ENCODE data around the gene NTPCR. TPM values are rescaled to one million over a fixed set of nuclear protein-coding genes. Genes with fewer than 3 reads are reported as not detected.

Gene NTPCR
- total and polyA plus RNA-seq, 4 donors = 30.8 to 51.6 (median 39.4) TPM

DNA sequence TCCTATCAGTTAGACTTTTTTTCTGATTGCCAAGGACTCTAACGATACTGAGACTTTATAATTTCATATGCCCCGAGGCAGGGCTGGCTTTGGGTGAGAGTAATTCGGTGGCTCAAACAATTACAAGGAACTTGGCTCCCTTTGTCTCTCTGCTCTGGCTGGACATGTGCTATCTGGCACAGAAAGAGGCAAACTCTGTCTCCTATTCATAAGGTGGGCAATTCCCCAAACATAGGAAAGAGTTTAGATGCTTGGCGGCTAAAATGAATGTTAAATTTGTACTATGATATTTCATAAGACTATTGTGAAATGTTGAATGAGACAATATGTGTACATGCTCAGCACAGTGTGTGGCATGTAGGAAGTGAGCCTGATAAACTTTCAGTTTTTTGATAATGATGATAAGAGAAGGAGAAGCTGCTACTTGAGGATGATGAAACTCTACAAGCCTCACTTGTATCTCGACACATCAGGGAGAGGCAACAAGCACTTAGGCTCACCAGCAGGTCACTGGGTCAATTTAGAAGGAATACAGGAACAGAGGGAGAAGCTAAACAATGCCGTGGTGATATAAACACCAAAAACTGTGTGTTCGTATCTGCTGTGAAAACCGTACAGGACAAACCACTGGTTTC, 12.6 kb upstream of the NTPCR start:
- no peak for ATAC-seq (ENCODE audit: insufficient read depth, low FRiP score)
- H3K27ac ChIP-seq (ENCODE audit: low read depth in 1 of 2, low read length in 1 of 2) = no peak overlapping the region
- no peaks in the 10 kb centered on the region for H3K36me3 ChIP-seq (ENCODE audit: control insufficient read depth in 4 of 4, insufficient read depth in 4 of 4, low read length in 4 of 4)
- H3K4me3 ChIP-seq = no peak overlapping the region
- 28 to 35% methylated on average over 8 of the region's 8 CpGs for WGBS, 2 donors
- H3K27me3 ChIP-seq (ENCODE audit: control insufficient read depth in 3 of 3, insufficient read depth in 3 of 3, low read length in 2 of 3) = no peaks in the 10 kb centered on the region
- peak in 2 of 3 donors; percentile 46 to 57 for DNase-seq
- H3K9ac ChIP-seq (ENCODE audit: insufficient read depth in 1 of 2, low read length in 2 of 2) = no peak overlapping the region
- H3K9me3 ChIP-seq (ENCODE audit: control insufficient read depth in 4 of 4, insufficient read depth in 3 of 4, low read length in 3 of 4) = peaks cover 0 to 2% (median 0%) of the 10 kb centered on the region in 4 donors
- TF ChIP-seq, protein P1, sequence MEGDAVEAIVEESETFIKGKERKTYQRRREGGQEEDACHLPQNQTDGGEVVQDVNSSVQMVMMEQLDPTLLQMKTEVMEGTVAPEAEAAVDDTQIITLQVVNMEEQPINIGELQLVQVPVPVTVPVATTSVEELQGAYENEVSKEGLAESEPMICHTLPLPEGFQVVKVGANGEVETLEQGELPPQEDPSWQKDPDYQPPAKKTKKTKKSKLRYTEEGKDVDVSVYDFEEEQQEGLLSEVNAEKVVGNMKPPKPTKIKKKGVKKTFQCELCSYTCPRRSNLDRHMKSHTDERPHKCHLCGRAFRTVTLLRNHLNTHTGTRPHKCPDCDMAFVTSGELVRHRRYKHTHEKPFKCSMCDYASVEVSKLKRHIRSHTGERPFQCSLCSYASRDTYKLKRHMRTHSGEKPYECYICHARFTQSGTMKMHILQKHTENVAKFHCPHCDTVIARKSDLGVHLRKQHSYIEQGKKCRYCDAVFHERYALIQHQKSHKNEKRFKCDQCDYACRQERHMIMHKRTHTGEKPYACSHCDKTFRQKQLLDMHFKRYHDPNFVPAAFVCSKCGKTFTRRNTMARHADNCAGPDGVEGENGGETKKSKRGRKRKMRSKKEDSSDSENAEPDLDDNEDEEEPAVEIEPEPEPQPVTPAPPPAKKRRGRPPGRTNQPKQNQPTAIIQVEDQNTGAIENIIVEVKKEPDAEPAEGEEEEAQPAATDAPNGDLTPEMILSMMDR (IDR thresholded peaks at IDR 0.05; ENCODE audit: control extremely low read depth, extremely low read depth) = no peak
- H3K4me1 ChIP-seq (ENCODE audit: control insufficient read depth in 5 of 5, insufficient read depth in 5 of 5, low read length in 5 of 5) = peaks cover 0 to 14% (median 0%) of the 10 kb centered on the region in 5 donors

DNA sequence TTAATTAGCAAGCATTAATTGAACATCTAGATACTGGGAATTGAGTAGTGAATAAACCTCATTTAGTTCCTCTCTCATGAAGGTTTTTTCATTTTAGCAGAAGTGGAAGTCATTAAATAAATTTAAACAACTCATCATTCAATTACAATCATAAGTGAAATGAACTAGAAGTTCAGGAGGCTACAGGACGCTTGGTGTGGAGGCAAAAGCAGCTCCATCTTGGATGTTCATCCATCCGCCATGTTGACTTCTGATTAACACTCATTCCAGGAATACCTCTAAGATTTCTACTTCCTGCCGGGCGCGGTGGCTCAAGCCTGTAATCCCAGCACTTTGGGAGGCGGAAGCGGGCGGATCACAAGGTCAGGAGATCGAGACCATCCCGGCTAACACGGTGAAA, 11.5 kb upstream of the NTPCR start:
- Histone ChIP-seq H3K27me3 (ENCODE audit: control insufficient read depth in 3 of 3, insufficient read depth in 3 of 3, low read length in 2 of 3) (no peaks in the 10 kb centered on the region), H3K4me1 (ENCODE audit: control insufficient read depth in 5 of 5, insufficient read depth in 5 of 5, low read length in 5 of 5) (peaks cover 0 to 16% (median 0%) of the 10 kb centered on the region in 5 donors), H3K9me3 (ENCODE audit: control insufficient read depth in 4 of 4, insufficient read depth in 3 of 4, low read length in 3 of 4) (peaks cover 0 to 2% (median 0%) of the 10 kb centered on the region in 4 donors), H3K36me3 (ENCODE audit: control insufficient read depth in 4 of 4, insufficient read depth in 4 of 4, low read length in 4 of 4) (no peaks in the 10 kb centered on the region), H3K4me3 (no peak overlapping the region), H3K9ac (ENCODE audit: insufficient read depth in 1 of 2, low read length in 2 of 2) (no peak overlapping the region), H3K27ac (ENCODE audit: low read depth in 1 of 2, low read length in 1 of 2) (no peak overlapping the region)
- TF ChIP-seq, protein P1 (IDR thresholded peaks at IDR 0.05; ENCODE audit: control extremely low read depth, extremely low read depth) = no peak
- no peak for ATAC-seq (ENCODE audit: insufficient read depth, low FRiP score)
- no peak for DNase-seq
- 93 to 100% methylated on average over 10 to 11 of the region's 11 CpGs for WGBS, 2 donors

DNA sequence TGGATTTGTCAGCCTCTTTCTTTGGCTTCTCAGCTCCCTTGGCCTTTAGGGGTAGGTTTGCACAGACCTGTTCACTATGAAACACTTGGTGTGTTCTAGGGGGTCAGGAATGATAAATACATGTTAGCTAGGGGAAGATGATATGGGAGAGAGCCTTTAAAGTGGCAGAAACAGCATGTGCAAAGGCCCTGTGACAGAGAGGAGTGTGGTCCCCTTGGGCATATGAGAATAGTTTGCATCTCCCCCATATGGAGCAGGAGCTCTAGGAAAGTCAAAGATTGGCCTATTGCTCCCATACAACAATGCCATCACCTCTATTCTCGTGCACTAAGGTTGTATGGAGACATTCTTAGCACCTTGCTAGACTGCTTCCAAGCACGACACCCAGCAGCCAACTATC, 10.7 kb upstream of the NTPCR start:
- DNase-seq = no peak
- ATAC-seq (ENCODE audit: insufficient read depth, low FRiP score) = no peak
- peaks cover 0 to 2% (median 0%) of the 10 kb centered on the region in 4 donors for H3K9me3 ChIP-seq (ENCODE audit: control insufficient read depth in 4 of 4, insufficient read depth in 3 of 4, low read length in 3 of 4)
- WGBS, 2 donors = 92 to 96% methylated on average over 2 of the region's 2 CpGs
- H3K9ac ChIP-seq (ENCODE audit: insufficient read depth in 1 of 2, low read length in 2 of 2) = no peak overlapping the region
- H3K27me3 ChIP-seq (ENCODE audit: control insufficient read depth in 3 of 3, insufficient read depth in 3 of 3, low read length in 2 of 3) = no peaks in the 10 kb centered on the region
- peaks cover 0 to 16% (median 0%) of the 10 kb centered on the region in 5 donors for H3K4me1 ChIP-seq (ENCODE audit: control insufficient read depth in 5 of 5, insufficient read depth in 5 of 5, low read length in 5 of 5)
- TF ChIP-seq, protein P1 (IDR thresholded peaks at IDR 0.05; ENCODE audit: control extremely low read depth, extremely low read depth) = no peak
- H3K36me3 ChIP-seq (ENCODE audit: control insufficient read depth in 4 of 4, insufficient read depth in 4 of 4, low read length in 4 of 4) = no peaks in the 10 kb centered on the region
- no peak overlapping the region for H3K4me3 ChIP-seq
- no peak overlapping the region for H3K27ac ChIP-seq (ENCODE audit: low read depth in 1 of 2, low read length in 1 of 2)

Measured in lung (tissue), 12 donors.